Measurements from ENCODE around the gene SLC40A1.

DNA sequence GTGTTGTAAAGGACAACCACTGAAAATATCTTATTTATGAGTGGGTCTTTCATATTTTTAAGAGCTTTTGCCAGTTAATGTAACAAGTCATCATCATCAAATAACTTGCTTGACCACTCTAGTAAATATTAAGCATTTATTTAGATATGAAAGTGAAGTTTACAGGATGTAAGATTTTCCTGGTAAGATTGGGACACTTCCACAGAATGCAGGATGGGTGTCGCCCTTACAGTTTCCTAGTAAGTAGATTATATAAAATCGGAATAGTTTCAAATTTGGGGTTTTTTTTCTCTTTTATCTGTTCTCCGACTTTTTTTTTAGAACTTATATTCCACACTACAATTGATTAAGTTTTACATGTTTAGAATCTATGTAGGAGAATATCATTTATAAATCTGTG is 14.8 kb upstream of the SLC40A1 start:
- TF ChIP-seq, protein P1, sequence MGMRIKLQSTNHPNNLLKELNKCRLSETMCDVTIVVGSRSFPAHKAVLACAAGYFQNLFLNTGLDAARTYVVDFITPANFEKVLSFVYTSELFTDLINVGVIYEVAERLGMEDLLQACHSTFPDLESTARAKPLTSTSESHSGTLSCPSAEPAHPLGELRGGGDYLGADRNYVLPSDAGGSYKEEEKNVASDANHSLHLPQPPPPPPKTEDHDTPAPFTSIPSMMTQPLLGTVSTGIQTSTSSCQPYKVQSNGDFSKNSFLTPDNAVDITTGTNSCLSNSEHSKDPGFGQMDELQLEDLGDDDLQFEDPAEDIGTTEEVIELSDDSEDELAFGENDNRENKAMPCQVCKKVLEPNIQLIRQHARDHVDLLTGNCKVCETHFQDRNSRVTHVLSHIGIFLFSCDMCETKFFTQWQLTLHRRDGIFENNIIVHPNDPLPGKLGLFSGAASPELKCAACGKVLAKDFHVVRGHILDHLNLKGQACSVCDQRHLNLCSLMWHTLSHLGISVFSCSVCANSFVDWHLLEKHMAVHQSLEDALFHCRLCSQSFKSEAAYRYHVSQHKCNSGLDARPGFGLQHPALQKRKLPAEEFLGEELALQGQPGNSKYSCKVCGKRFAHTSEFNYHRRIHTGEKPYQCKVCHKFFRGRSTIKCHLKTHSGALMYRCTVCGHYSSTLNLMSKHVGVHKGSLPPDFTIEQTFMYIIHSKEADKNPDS (CRISPR knock-in tag; IDR thresholded peaks at IDR 0.05): no peak
- TF ChIP-seq ONECUT2 (CRISPR knock-in tag; IDR thresholded peaks at IDR 0.05) (no peak), NFATC3 (CRISPR knock-in tag; IDR thresholded peaks at IDR 0.05) (no peak), SMC3 (IDR thresholded peaks at IDR 0.05; ENCODE audit: low read length) (no peak), ZNF530 (CRISPR knock-in tag; IDR thresholded peaks at IDR 0.05; ENCODE audit: low read depth) (no peak), ZNF207 (IDR thresholded peaks at IDR 0.05; ENCODE audit: borderline replicate concordance) (no peak), ZSCAN20 (CRISPR knock-in tag; IDR thresholded peaks at IDR 0.05; ENCODE audit: borderline replicate concordance) (no peak), JUN (CRISPR knock-in tag; IDR thresholded peaks at IDR 0.05) (no peak), RAD51 (IDR thresholded peaks at IDR 0.05; ENCODE audit: borderline replicate concordance) (no peak), PRMT3 (CRISPR knock-in tag; IDR thresholded peaks at IDR 0.05; ENCODE audit: borderline replicate concordance, low read depth) (no peak), CEBPB (IDR thresholded peaks at IDR 0.05; ENCODE audit: borderline replicate concordance, low read depth, low read length) (no peak), GATAD2A (CRISPR knock-in tag; IDR thresholded peaks at IDR 0.05) (no peak)
- TF ChIP-seq, protein P2, sequence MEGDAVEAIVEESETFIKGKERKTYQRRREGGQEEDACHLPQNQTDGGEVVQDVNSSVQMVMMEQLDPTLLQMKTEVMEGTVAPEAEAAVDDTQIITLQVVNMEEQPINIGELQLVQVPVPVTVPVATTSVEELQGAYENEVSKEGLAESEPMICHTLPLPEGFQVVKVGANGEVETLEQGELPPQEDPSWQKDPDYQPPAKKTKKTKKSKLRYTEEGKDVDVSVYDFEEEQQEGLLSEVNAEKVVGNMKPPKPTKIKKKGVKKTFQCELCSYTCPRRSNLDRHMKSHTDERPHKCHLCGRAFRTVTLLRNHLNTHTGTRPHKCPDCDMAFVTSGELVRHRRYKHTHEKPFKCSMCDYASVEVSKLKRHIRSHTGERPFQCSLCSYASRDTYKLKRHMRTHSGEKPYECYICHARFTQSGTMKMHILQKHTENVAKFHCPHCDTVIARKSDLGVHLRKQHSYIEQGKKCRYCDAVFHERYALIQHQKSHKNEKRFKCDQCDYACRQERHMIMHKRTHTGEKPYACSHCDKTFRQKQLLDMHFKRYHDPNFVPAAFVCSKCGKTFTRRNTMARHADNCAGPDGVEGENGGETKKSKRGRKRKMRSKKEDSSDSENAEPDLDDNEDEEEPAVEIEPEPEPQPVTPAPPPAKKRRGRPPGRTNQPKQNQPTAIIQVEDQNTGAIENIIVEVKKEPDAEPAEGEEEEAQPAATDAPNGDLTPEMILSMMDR (CRISPR knock-in tag; IDR thresholded peaks at IDR 0.05): no peak
